ENCODE data around the gene EPHX1. TPM values are rescaled to one million over a fixed set of nuclear protein-coding genes. Genes with fewer than 3 reads are reported as not detected.

EPHX1 gene
- total RNA-seq, 3 donors from 2014 or later: 63.6 to 168 (median 67.3) TPM

DNA sequence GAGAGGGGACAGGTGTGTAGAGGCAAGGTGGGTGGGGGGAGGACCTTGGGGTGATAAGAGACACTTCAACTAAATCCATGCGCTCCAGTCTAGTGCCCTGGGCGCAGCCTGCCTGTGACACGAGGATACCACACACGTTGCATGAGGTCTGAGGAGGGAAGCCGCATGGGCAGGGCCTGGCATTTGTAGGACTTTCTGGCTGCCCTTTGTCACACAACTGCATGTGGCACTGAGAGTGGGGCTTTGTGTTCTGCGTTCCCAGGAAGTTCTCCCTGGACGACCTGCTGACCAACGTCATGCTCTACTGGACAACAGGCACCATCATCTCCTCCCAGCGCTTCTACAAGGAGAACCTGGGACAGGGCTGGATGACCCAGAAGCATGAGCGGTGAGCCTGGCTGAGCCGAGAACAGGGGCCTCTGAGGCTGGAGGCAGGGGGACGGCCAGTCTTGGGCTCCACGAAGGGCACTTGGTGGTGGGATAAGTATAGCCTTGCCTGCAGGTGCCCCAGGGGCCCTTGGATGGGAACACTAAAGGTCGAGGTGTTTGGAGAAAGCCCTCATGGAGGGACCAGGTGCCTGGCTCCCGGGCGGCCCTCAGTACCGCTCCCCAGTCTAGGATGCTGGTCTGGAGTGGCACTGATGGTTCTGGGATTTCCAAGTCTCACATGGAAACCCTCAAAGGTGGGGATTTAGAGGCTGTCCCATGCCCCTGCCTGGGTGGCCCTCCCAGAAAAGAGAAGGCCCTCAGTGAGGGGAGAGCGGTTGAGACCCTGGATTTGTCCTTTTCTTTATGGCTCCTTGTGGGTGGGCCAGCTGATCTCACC lies 34.5 kb downstream of the EPHX1 start:
- TF ChIP-seq POLR2AphosphoS5 (IDR thresholded peaks at IDR 0.05) (no peak), POLR2A (IDR thresholded peaks at IDR 0.05) (no peak)
- TF ChIP-seq, protein P1, sequence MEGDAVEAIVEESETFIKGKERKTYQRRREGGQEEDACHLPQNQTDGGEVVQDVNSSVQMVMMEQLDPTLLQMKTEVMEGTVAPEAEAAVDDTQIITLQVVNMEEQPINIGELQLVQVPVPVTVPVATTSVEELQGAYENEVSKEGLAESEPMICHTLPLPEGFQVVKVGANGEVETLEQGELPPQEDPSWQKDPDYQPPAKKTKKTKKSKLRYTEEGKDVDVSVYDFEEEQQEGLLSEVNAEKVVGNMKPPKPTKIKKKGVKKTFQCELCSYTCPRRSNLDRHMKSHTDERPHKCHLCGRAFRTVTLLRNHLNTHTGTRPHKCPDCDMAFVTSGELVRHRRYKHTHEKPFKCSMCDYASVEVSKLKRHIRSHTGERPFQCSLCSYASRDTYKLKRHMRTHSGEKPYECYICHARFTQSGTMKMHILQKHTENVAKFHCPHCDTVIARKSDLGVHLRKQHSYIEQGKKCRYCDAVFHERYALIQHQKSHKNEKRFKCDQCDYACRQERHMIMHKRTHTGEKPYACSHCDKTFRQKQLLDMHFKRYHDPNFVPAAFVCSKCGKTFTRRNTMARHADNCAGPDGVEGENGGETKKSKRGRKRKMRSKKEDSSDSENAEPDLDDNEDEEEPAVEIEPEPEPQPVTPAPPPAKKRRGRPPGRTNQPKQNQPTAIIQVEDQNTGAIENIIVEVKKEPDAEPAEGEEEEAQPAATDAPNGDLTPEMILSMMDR (IDR thresholded peaks at IDR 0.05): no peak
- Histone ChIP-seq H3K27me3 (no peaks in the 10 kb centered on the region), H3K27ac (no peak overlapping the region), H3K9me3 (no peaks in the 10 kb centered on the region), H3K36me3 (no peaks in the 10 kb centered on the region), H3K4me1 (no peaks in the 10 kb centered on the region), H3K4me3 (no peak overlapping the region)
- intact Hi-C loops (cut with DNase I; ENCODE audit: low total_unique reads): loop anchor here (2.0 to 5.0 kb wide), 2 partner anchors 36 to 367 kb away; no protein-coding TSS in a partner anchor
- DNase-seq (ENCODE audit: low spot score in 2 of 2): no peak

DNA sequence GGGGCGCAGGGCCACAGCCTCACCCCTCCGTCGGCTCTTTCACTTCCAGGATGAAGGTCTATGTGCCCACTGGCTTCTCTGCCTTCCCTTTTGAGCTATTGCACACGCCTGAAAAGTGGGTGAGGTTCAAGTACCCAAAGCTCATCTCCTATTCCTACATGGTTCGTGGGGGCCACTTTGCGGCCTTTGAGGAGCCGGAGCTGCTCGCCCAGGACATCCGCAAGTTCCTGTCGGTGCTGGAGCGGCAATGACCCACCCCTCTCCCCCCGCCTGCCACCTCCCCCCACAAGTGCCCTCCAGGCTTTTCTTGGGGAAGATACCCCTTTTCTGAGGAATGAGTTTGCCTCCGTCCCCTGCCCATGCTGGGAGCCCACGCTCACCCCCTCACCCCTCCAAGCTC lies 35.2 kb downstream of the EPHX1 start:
- peak overlapping the region; percentile 36 to 48 for H3K27ac ChIP-seq
- TF ChIP-seq, protein P1 (IDR thresholded peaks at IDR 0.05): no peak
- no peak for TF ChIP-seq POLR2A (IDR thresholded peaks at IDR 0.05)
- TF ChIP-seq POLR2AphosphoS5 (IDR thresholded peaks at IDR 0.05): no peak
- no peaks in the 10 kb centered on the region for H3K27me3 ChIP-seq
- DNase-seq (ENCODE audit: low spot score in 2 of 2): no peak
- intact Hi-C loops (cut with DNase I; ENCODE audit: low total_unique reads): loop anchor here (2.0 to 5.0 kb wide), 2 partner anchors 36 to 368 kb away; no protein-coding TSS in a partner anchor
- no peaks in the 10 kb centered on the region for H3K36me3 ChIP-seq
- no peaks in the 10 kb centered on the region for H3K4me1 ChIP-seq
- no peaks in the 10 kb centered on the region for H3K9me3 ChIP-seq
- no peak overlapping the region for H3K4me3 ChIP-seq

DNA sequence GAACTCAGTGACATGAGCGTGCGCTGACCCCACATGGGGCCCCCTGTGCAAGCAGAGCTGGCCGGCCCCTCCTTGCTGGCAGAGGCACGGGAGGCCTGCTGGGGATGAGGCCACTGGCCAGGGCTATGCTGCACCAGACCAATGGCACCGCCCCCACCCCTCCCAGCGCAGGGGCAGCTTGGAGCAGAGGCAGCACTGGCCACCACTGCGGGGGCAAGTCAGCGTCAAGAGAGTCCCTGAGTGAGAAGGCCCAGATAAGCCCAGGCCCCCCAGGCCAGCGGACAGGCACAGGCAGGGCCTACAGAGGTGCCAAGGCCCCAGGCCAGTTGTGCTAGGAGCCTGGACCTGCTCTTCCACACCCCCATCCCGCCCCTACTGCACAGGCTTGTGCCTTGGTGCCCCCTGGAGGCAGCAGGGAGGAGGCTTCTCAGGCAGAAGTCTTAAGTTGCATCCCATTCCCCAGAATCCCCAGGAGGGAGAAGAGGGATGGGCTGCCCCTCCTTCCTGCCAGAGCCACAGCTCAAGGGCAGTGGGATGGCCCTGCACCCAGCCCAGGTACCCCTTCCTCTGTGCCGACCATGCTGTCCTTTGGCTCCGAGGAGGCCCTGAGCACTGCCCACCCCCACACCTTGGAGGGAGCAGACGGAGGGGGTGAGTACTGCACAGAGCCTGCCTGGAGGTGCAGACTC lies 35.8 kb downstream of the EPHX1 start:
- no peaks in the 10 kb centered on the region for H3K4me1 ChIP-seq
- intact Hi-C loops (cut with DNase I; ENCODE audit: low total_unique reads): loop anchor here (2.0 to 5.0 kb wide), 2 partner anchors 37 to 368 kb away; no protein-coding TSS in a partner anchor
- H3K4me3 ChIP-seq: no peak overlapping the region
- H3K27ac ChIP-seq: peak overlapping the region; percentile 36 to 48
- DNase-seq (ENCODE audit: low spot score in 2 of 2): peak; percentile 73 to 79
- TF ChIP-seq, protein P1 (IDR thresholded peaks at IDR 0.05): peak in 2 of 3 donors; percentile 79 to 84
- TF ChIP-seq POLR2AphosphoS5 (IDR thresholded peaks at IDR 0.05) (peak in 2 of 3 donors; percentile 22 to 46), POLR2A (IDR thresholded peaks at IDR 0.05) (no peak)
- no peaks in the 10 kb centered on the region for H3K9me3 ChIP-seq
- no peaks in the 10 kb centered on the region for H3K36me3 ChIP-seq
- H3K27me3 ChIP-seq: no peaks in the 10 kb centered on the region

DNA sequence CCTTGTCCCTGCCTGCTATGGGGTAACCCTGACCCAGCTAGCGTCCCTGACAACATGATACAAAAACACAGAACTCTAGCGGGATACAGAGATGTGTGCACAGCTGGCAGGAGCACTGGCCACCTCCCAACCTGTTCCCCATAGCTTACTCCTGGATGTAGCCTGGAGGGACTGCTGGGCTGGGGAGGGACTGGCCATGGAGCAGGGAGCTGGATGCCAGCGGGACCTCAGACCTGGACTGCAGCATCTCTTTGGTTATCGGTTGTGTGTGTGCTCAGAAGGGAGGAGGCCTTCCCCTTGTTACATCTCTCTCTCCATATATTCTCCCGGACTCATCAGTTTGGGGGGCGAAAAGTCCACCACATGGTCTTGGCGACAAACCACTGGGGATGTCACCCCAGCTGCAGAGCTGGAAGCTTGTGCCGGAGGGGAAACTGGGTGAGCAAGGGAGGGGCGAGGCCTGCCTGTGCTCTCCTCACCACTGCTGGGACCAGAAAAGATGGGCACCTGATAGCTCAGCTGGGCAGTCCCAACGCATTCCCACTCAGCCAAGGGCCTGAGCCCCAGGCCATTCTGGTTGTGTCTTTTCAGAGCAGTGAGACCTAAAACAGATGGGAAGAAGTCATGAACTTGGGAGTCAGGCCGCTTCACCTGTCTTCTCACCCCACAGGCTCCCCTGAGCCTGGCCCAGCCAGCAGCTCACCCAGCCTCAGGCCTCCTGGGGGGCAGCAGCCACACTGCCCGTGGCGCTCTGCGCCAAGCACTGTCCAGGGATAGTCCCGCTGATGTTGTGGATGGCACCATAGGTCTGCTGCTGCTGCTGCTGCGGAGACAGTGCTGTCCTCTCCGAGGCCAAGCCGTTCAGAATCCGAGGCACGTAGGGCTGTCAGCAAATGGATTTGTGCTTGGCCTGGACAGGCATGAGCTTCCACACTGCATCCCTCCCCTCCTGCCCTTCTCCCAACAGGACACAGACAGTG lies 36.7 kb downstream of the EPHX1 start:
- no peaks in the 10 kb centered on the region for H3K27me3 ChIP-seq
- DNase-seq (ENCODE audit: low spot score in 2 of 2): no peak
- TF ChIP-seq POLR2AphosphoS5 (IDR thresholded peaks at IDR 0.05) (no peak), POLR2A (IDR thresholded peaks at IDR 0.05) (no peak)
- TF ChIP-seq, protein P1 (IDR thresholded peaks at IDR 0.05): no peak
- peak overlapping the region in 1 of 2 donors; percentile 48 for H3K27ac ChIP-seq
- H3K4me1 ChIP-seq: no peaks in the 10 kb centered on the region
- H3K36me3 ChIP-seq: no peaks in the 10 kb centered on the region
- intact Hi-C loops (cut with DNase I; ENCODE audit: low total_unique reads): loop anchor here (5.0 kb wide), 1 partner anchor 369 kb away; no protein-coding TSS in a partner anchor
- H3K9me3 ChIP-seq: no peaks in the 10 kb centered on the region
- H3K4me3 ChIP-seq: no peak overlapping the region

All from breast epithelium (tissue), 4 donors.